HG03575 (cell line): ENCODE results near the gene WDHD1.
"Not testable (repeated sequence)": the region's sequence is repeated elsewhere in the genome, so short reads cannot be mapped to it uniquely, and the experiment has no call there.

Experiments
- ATAC-seq: cut with Tn5 transposase; IDR thresholded peaks from one replicate; pipeline ENCODE4 v1.9.1; 2021; ENCODE audit not compliant: unreplicated experiment, insufficient number of reproducible peaks, low FRiP score; ENCODE audit errors: extremely low read depth

WDHD1 gene

GRCh38 chr14:55026793-55027561 is at the start of gene WDHD1, which contains the start of gene SOCS4:
Gene WDHD1, minus strand, starts transcription at chr14:55027099. Its CDS starts 312 bp downstream, at chr14:55026787.
Gene SOCS4, plus strand, starts transcription at chr14:55027236. Its CDS starts 15,806 bp downstream, at chr14:55043042.
- ATAC-seq = peak; percentile 48

- no peak for ATAC-seq
Observed at GRCh38 chr14:55075628-55076175, 48.8 kb upstream of the WDHD1 start.

- no peak for ATAC-seq
Observed at GRCh38 chr14:55074662-55075061, 47.8 kb upstream of the WDHD1 start.

- no peak for ATAC-seq
Observed at GRCh38 chr14:55073856-55074255, 47.0 kb upstream of the WDHD1 start.

GRCh38 chr14:55071870-55072640 is 45.2 kb upstream of the WDHD1 start:
- no peak for ATAC-seq

GRCh38 chr14:55070981-55071411 is 44.1 kb upstream of the WDHD1 start:
- no peak for ATAC-seq

GRCh38 chr14:55066223-55066622 is 39.3 kb upstream of the WDHD1 start:
- no peak for ATAC-seq

GRCh38 chr14:55065411-55065810 is 38.5 kb upstream of the WDHD1 start:
- no peak for ATAC-seq

GRCh38 chr14:55064896-55065295 is 38.0 kb upstream of the WDHD1 start:
- not testable (repeated sequence) for ATAC-seq

GRCh38 chr14:55062517-55063351 is 35.8 kb upstream of the WDHD1 start:
- no peak for ATAC-seq

GRCh38 chr14:55059333-55059732 is 32.4 kb upstream of the WDHD1 start:
- no peak for ATAC-seq

GRCh38 chr14:55057919-55058318 is 31.0 kb upstream of the WDHD1 start:
- ATAC-seq = no peak

- no peak for ATAC-seq
Observed at GRCh38 chr14:55054098-55054497, 27.2 kb upstream of the WDHD1 start.

GRCh38 chr14:55053500-55053899 is 26.6 kb upstream of the WDHD1 start:
- no peak for ATAC-seq

GRCh38 chr14:55053018-55053417 is 26.1 kb upstream of the WDHD1 start:
- no peak for ATAC-seq

GRCh38 chr14:55052269-55052930 is 25.5 kb upstream of the WDHD1 start:
- ATAC-seq = no peak

- no peak for ATAC-seq
Observed at GRCh38 chr14:55051423-55052268, 24.7 kb upstream of the WDHD1 start, which contains the start of gene MAPK1IP1L. Gene MAPK1IP1L, plus strand, starts transcription at chr14:55051647. Its CDS starts 10,037 bp downstream, at chr14:55061684.

GRCh38 chr14:55051165-55051422 is 24.2 kb upstream of the WDHD1 start:
- no peak for ATAC-seq
